AG09319 (cell line): Measurements from ENCODE around the gene KAT6B.

ENCODE experiments used
- DNase-seq: peaks from one replicate; pipeline ENCODE4 v3.0.0-alpha.2; 2010; ENCODE audit warnings: low read depth; ENCODE audit errors: extremely low read depth
- TF ChIP-seq, protein P1 (sequence below): IDR thresholded peaks from 2 replicates; pipeline ENCODE4 v1.5.1; 2011; ENCODE audit warnings: low read depth, mild to moderate bottlenecking, inconsistent platforms, low read length, moderate library complexity

The KAT6B gene

DNA sequence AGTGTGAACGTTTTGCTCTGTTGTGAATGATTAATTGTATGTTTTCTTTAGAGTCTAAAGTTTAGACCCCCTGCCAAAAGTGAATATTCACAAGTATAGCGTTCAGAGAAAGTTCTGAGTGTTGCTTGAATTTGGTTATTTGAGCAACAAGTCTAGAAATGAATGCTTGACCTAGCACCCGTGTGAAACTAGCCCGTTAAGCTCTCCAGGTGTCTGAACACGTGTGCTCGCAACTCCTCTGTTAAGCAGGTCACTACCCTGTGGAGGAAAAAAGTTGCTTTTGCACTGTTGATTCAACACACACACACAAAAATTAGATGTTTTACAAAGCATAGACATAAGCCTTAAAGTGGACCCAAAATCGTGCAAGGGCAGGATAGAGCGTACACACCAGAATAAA is 206.4 kb downstream of the KAT6B start:
- no peak for DNase-seq

DNA sequence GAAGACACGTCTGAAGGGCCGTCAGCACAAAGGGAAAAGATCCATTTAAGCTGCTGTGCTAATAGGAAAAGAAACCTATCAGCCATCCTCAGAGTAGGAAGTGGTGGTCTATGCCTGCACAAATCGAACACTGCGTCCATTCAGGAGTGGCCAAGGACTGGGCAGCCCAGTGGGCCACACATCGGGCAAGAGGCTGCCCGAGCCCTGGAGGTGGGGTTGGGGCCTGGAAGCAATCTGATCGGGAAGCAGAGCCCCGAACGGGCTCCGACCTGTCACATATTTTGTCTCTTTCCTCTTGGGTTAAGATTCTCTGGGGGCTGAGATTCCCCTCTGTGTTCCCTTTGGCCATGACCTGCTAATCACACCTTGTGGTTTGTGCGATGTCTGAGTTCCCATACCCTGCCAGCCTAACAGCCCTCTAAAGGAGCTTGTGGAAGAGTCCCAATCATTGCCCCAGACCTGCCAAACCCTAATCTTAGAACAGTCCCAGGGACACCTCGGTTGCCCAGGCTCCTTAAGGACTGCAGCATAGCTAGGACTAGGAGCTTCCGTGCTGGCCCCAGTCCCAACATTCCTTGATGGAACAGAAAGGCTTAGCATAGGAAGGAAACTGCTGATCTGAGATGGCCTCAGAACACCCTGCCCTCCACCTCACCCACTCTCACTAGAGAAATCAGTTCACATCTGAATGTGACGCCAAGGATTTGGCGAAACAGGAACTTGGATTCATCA is 207.2 kb downstream of the KAT6B start:
- DNase-seq = no peak
- TF ChIP-seq, protein P1, sequence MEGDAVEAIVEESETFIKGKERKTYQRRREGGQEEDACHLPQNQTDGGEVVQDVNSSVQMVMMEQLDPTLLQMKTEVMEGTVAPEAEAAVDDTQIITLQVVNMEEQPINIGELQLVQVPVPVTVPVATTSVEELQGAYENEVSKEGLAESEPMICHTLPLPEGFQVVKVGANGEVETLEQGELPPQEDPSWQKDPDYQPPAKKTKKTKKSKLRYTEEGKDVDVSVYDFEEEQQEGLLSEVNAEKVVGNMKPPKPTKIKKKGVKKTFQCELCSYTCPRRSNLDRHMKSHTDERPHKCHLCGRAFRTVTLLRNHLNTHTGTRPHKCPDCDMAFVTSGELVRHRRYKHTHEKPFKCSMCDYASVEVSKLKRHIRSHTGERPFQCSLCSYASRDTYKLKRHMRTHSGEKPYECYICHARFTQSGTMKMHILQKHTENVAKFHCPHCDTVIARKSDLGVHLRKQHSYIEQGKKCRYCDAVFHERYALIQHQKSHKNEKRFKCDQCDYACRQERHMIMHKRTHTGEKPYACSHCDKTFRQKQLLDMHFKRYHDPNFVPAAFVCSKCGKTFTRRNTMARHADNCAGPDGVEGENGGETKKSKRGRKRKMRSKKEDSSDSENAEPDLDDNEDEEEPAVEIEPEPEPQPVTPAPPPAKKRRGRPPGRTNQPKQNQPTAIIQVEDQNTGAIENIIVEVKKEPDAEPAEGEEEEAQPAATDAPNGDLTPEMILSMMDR = no peak

More for the DNA sequence above, 206.4 kb downstream of the KAT6B start:
- TF ChIP-seq, protein P1 = no peak

DNA sequence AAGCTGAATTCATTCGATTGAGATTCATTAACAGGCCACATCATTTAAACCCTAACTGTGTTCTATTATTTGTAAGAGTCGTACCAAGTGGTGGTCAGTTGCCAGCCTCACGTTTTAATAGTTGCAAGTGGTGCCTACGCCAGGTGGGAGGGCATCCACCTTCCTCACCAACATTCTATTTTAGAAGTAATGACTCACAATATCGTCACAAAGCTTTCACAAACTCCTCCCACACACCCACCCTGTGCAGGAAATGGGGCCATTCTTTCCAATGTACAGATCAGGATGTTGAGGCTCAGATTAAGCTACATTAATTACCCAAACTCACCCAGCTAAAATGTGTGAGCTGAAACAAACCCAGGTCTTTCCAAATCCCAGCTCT is 207.7 kb downstream of the KAT6B start:
- TF ChIP-seq, protein P1 = no peak
- DNase-seq = no peak

DNA sequence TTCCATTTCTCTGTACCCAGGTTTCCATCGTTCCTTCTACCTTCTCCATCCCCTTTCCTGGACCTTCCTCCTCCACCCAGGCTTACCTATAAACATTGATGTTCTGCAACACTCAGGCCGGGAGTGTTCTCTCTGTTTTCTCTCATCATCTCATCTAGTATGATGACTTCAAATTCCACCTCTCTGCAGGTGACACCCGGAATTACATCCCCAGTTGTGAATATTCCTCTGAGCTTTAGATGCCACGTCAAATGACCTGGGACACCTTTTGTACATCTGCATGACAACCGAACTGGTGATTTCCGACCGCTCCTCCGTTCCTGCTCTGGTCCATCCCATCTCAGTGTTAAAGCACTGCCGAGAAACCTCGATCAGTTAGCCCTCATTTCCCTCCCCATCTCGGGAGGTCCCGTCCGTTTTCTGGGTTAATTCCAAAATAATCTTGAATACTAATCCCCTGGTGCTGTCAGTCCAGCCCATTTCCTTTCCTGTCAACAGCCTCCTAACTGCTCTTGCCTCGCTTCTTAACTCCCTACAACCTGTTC is 208.4 kb downstream of the KAT6B start:
- no peak for DNase-seq
- TF ChIP-seq, protein P1 = no peak

DNA sequence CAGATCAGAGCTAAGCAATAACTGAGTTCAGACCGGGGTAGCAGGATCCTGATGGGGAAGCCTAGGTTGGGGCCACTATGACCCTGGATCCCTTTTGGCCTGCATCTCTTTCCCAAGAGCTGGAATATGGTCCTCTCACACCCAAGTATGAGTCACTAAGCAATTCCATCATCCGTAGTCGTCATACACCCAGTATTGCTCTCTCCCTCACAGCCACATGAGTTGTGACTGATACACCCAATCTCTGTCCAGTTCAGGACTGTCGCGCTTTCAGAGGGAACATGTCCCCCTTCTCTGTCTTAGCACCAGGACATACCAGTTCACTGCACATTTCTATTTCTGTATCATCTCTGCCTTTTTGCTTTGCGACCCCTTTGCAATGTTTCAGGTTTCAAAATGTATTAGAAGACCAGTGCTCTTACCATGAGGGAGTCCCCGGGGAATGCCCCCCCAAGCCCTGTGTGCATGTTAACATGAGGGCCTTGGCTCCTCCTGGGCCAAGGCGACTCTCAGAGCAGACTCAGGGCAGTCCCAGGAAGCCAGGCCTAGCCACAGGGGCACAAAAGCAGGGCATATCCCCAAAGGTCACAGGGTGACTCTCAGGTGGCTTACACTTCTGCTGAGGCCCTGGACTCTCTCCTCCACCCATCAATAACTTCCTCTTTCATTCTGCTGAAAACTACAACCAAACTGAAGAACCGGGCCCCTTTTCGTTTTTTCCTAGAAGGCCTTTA is 209.7 kb downstream of the KAT6B start:
- TF ChIP-seq, protein P1 = no peak
- DNase-seq = no peak

DNA sequence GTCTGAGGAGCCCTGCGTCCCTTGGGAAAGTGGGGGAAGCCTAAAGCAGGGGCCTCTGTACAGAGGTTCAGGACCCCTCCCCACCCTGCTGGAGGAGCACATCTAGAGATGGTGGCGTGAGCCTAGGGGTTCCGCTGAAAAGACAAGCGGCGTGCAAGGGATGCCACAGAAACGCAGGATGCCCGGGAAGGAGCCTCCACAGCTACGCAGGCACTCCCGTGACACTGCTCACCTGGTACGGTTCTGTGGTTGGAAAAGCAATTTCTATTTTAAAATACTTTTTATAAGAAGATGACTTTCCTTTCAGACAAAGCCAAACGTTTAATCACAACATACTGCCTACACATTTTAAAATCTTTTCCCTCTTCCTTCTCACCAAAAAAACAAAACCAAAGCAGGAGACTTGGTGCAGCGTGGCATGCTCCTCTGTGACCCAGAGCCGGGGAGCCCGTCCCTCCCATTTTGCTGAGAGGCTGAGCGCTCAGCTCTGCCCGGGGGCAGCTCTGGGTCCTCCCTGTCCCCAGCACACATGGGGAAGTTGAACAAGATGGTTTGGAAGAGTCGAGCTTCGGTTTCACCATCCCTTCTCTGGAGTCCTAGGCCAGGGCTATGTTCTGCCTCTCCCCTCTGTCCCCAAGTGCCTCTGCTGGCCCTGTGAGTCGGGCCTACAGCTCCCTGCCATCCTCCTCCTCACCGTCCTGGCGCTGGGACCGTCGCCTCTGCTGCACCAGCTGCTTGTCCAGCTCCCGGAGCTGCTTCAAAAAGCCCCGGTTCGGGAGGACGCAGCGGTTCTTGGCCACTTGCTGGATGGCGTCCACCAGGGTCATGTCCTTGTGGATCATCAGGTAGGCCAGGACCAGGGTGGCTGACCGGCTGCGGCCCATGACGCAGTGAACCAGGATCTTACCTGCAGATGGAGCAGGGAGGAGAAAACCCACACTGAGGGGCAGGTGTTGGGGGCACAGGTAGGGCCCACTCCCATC is 211.1 kb downstream of the KAT6B start:
- TF ChIP-seq, protein P1 = no peak

More for the DNA sequence above, 211.1 kb downstream of the KAT6B start:
- no peak for DNase-seq
